CD4-positive, alpha-beta T cell treated with Interleukin-17A for 1 hour (primary cell): ENCODE results near the gene NTNG1.

Source experiments
- DNase-seq: peaks from one replicate; pipeline ENCODE4 v3.0.0-alpha.2; 2020

Gene NTNG1

GRCh38 chr1:107419003-107419402 lies 278.2 kb downstream of the NTNG1 start:
- no peak for DNase-seq

GRCh38 chr1:107422901-107423300 lies 282.1 kb downstream of the NTNG1 start:
- no peak for DNase-seq

DNA sequence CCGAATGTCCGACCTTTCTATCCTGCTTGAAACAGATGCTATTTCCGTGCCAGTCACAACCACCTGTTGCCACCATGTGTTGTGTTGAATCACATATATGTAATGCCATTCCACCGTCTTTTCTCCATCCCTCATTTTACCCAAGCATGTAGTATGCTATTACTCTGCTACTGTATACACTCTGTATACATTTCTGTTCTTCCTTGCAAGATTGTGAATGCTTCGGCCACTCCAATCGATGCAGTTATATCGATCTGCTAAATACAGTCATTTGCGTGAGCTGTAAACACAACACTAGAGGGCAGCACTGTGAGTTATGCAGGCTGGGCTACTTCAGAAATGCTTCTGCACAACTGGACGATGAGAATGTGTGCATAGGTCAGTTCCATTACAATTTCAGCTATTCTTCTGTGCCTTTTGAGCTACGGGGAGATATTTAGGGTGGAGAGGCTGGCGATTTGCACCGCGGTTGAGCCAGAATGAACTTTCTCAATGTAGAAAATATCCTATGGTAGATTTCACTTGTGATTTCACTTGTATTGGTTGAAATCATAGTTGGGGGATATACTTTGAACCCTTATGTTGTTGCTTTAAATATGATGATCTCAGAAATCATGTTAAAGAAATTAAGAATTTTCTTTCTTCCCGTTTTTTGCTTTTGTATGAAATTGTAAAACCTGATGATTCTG lies 289.8 kb downstream of the NTNG1 start:
- DNase-seq, result peak; percentile 11

DNA sequence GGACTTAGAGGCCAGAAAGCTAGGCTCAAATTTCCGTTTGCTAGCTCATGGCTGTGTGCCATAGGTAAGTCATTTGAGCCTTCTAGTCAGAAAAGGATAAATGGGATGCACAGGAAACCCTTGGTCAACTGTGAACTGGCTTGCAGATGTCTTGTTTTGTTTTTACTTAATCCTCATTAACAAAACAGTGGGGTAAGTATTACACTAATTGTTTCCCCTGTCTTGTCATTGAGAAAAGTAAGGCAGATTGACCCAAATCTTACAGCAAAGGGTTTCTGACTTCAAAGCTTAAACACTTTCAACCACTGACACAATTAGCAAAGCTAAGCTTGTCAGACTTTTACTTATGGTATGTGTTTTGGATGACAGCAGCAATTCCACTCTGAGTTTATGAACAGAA lies 291.3 kb downstream of the NTNG1 start:
- no peak for DNase-seq

DNA sequence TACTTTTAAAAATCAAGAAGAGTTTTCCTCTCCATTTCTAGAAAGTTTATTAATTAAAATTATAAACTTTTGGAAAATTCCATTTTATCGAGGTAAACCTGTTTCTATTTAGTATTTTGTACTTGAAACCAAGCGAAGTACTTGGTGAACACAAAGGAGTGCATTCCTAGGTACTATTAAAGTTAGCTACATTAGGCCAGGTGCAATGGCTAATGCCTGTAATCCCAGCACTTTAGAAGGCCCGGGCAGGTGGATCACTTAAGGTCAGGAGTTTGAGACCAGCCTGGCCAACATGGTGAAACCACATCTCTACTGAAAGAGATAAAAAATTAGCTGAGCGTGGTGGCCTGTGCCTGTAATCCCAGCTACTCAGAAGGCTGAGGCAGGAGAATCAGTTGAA lies 292.2 kb downstream of the NTNG1 start:
- no peak for DNase-seq

GRCh38 chr1:107433635-107434360 lies 293.0 kb downstream of the NTNG1 start:
- DNase-seq, result no peak

DNA sequence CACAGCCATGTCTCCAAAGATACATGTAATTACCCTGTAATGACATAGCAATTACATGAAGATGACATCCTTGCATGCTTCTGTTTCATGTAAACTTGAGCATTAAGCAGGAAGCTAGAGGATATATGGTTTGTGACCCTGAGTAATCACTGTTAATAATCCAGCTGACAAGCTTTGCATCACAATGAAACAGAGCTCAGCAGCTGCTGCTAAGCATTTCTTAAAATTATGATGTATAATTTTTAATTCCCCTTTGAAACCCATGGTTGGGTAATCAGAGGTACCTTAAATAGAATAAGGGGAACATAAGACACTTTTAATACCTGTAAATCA lies 293.5 kb downstream of the NTNG1 start:
- DNase-seq, result no peak

- DNase-seq, result no peak
These were observed 295.9 kb downstream of the NTNG1 start for GRCh38 chr1:107436552-107437241.

- DNase-seq, result no peak
These were observed 298.7 kb downstream of the NTNG1 start for GRCh38 chr1:107439567-107439966.

DNA sequence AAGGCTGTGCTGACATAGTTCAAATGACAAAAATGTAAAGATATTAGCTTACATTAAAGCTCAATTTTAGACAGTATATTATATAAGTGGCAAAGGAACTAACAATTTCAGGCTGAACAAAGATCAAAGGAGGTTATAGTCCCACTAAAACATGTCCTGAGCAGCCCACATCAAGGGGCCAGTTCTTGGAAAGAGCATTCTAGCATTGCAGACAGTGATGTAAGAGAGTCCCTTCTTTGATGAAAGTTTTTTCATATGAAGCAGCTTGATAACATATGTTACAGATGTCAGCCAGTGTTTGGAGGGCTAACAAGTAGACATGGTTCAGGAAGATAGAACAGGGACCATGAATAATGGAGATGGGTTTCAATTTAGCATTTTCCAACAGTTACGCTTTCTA lies 301.7 kb downstream of the NTNG1 start:
- DNase-seq, result no peak

- no peak for DNase-seq
These were observed 302.2 kb downstream of the NTNG1 start for GRCh38 chr1:107443027-107443426.

DNA sequence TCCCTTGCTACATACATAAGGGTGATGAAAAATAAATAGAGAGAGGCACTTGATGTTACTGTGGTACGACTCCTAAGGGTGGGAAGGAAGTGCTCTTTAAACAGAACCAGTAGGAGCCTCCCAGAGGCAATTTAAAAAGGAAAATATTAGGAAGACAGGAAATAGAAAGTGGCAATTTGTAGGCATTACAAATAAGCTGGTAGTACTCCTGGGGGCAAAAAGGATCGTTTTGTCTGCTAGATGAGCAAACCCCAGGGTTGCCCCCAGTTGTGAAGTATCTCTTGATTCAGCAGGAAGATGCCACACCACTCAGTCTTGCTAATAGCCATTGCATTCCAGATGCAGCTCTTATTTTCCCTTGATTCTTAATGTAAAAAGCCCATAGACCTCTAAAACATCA lies 303.0 kb downstream of the NTNG1 start:
- no peak for DNase-seq

GRCh38 chr1:107444302-107444701 lies 303.5 kb downstream of the NTNG1 start:
- no peak for DNase-seq

GRCh38 chr1:107449326-107449725 lies 308.5 kb downstream of the NTNG1 start:
- DNase-seq, result no peak

DNA sequence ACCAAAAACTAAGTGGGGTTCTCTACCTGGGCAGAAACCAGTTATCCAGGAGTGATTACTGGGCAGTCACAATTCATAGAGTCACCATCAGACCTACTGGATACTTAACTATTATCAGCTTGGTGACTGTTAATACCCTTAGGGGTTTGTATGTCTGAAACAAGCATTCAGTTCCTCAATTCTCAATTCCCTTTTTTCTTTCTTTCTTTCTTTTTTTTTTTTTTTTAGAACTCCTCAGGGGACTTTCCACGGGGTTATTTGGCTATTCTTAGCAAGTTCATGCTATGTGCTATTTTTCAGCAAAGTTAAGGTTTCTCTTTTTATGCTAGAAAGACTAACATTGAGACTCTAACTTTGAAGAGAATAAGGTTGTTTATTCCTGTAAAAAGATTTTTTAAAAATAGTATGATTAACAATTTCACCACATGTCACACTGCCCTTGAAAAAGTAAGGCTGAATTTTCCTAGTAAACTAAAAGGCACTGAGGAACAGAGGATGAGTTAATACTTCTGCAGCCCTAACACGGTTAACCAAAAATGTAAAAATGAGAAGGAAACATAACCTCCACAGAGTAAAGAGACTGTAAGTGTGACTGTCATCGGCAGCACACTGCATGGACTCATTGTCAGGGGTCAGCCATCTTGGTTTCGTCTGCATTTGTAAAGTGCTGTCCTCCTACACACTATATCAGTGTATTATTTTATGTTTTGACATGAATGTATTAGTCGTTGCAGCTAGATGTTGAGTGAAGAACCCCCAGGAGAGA lies 310.2 kb downstream of the NTNG1 start:
- no peak for DNase-seq

- DNase-seq, result no peak
These were observed 310.9 kb downstream of the NTNG1 start for GRCh38 chr1:107451715-107452114.

DNA sequence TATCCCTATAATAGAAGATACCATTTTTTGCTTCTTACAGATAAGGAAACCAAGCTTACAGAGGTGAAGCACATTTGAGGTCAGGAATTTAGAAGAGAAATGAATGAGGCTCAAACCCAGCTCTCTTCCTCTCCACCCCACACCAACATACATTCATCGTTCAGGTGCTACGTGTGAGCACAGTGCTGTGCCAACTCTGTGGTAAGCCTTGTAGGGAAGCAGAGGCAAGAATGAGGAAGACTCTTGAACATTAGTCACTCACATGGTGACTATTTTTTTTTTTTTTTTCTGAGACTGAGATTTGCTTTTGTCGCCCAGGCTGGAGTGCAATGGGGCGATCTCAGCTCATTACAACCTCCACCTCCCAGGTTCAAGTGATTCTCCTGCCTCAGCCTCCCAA lies 314.0 kb downstream of the NTNG1 start:
- DNase-seq, result no peak

- DNase-seq, result no peak
These were observed 317.1 kb downstream of the NTNG1 start for GRCh38 chr1:107457989-107458388.

DNA sequence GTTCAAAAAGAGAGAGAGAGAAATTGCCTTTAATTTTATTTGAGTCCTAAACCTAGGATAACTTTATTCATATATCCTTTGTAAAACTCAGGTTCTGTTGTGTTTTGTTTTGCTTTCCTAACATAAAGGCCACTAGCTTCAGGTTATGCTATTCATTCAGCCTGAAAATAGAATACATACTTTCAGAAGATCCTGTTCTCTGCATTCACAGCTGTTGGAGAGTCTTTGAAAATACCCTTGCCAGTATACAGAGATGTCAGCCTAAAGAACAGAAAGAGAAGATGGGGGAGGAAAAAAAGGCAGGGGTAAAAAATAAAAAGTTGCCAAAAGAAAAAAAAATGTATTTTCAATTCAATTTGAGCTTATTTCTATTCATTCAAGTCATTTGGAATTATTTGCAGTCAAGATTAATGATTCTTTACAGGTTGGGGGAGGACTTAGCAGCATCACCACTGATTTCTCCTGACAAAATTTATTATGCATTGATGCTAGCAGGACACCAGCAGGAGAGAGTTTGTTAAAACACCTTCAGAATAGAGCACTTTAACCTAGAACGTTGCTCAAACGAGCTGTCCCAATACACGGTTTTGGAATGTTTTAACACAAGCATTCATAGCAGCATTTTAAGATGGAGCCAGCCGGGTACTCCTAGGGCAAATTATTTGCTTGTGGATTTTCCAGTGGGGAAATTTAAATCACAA lies 318.5 kb downstream of the NTNG1 start:
- no peak for DNase-seq

GRCh38 chr1:107460035-107460434 lies 319.2 kb downstream of the NTNG1 start:
- DNase-seq, result no peak

GRCh38 chr1:107464827-107465226 lies 324.0 kb downstream of the NTNG1 start:
- no peak for DNase-seq

DNA sequence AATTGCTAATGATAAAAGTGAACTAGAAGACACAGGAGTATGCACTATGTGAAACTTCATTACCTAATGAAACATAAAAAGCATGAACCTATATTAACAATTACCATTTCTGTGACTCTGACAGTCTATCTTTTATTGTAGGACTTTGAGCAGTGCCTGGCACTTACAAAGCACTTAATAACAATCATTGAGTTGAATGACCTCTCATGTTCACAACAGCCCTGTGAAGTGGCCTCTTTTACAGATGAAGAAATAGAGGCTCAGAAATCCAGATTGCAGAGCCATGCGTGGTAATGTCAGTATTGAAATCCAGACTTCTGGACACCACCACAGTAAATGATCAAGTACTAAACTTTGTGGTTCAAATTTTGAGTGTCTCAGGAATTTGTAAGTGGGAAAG lies 326.4 kb downstream of the NTNG1 start:
- DNase-seq, result no peak

DNA sequence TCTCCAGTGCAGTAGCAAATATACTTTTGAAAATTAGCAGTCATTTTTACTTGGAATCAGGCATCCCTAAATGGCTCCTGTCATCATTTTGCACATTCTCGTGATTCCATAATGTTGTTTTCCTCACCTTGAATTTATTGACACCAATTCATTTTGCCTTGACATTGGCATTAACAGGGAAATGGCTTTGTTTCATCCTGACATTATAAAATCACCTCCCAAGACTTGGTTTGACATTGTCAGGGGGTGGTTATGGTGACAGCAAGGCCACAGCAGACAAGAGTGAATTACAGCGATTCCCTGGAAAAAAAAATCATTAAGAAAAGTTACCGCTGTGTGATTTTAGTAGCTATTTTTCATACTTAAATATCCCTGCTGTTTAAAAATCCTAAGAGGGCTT lies 327.0 kb downstream of the NTNG1 start:
- no peak for DNase-seq
